Tibial artery (tissue), 4 donors: ENCODE measurements around the gene ATP2C1.

Experiments
- DNase-seq, 2 donors: peaks; one replicate each; pipeline ENCODE4 v3.0.0-alpha.2; 2019
- H3K27ac ChIP-seq, 2 donors: fragments of 200-600 bp; sonication (generic) in 1 of 2; 1 replicate in 1 of 2; 2 replicates in 1 of 2; pipeline ENCODE4 v1.5.1; 2018 to 2019; ENCODE audit warnings: mild to moderate bottlenecking in 1 of 2
- H3K27me3 ChIP-seq, 2 donors: fragments of 200-600 bp; sonication (generic) in 1 of 2; one replicate each; pipeline versions ENCODE4 v1.5.1 to v1.6.0; 2016 to 2019
- H3K36me3 ChIP-seq, 3 donors: fragments of 200-600 bp; sonication (generic) in 2 of 3; one replicate each; pipeline ENCODE4 v1.5.1; 2016 to 2019; ENCODE audit warnings: mild to moderate bottlenecking in 2 of 3
- H3K4me1 ChIP-seq, 4 donors: fragments of 200-600 bp; sonication (generic) in 2 of 4; 1 replicate in 3 of 4; 2 replicates in 1 of 4; pipeline ENCODE4 v1.5.1; 2016 to 2019
- H3K4me3 ChIP-seq, 2 donors: fragments of 200-600 bp; sonication (generic) in 1 of 2; 1 replicate in 1 of 2; 2 replicates in 1 of 2; pipeline ENCODE4 v1.5.1; 2018 to 2019; ENCODE audit warnings: mild to moderate bottlenecking in 2 of 2
- H3K9me3 ChIP-seq, 3 donors: fragments of 200-600 bp; sonication (generic) in 1 of 3; one replicate each; pipeline ENCODE4 v1.5.1; 2016 to 2019
- CTCF ChIP-seq, 2 experiments: fragments of 200-600 bp in 1 of 2; fragments of 450-650 bp in 1 of 2; IDR thresholded peaks; one replicate each; pipeline ENCODE4 v1.5.1; 2017 to 2019; ENCODE audit warnings: antibody characterized with exemption in 2 of 2, mild to moderate bottlenecking in 1 of 2, moderate library complexity in 1 of 2
- intact Hi-C: fragments of 100-400 bp; cut with DNase I; formaldehyde crosslinking; loops from one replicate; pipeline ENCODE4 v1.15.0; 2023; ENCODE audit warnings: low total_unique reads

The ATP2C1 gene

GRCh38 chr3:131007256-131007655 lies 113.4 kb downstream of the ATP2C1 start:
- Histone ChIP-seq H3K4me3 (no peak overlapping the region), H3K36me3 (peaks cover 21 to 64% (median 32%) of the 10 kb centered on the region in 3 donors), H3K9me3 (no peaks in the 10 kb centered on the region), H3K27me3 (no peaks in the 10 kb centered on the region), H3K27ac (no peak overlapping the region), H3K4me1 (no peaks in the 10 kb centered on the region)
- TF ChIP-seq CTCF (IDR thresholded peaks at IDR 0.05): no peak
- no peak for DNase-seq
- intact Hi-C loops: no loop called here

GRCh38 chr3:131007782-131008181 lies 113.9 kb downstream of the ATP2C1 start:
- no peak for DNase-seq
- Histone ChIP-seq H3K4me1 (peaks cover 0 to 4% (median 2%) of the 10 kb centered on the region in 4 donors), H3K27me3 (no peaks in the 10 kb centered on the region), H3K9me3 (no peaks in the 10 kb centered on the region), H3K27ac (no peak overlapping the region), H3K36me3 (peaks cover 21 to 69% (median 31%) of the 10 kb centered on the region in 3 donors), H3K4me3 (no peak overlapping the region)
- no peak for TF ChIP-seq CTCF (IDR thresholded peaks at IDR 0.05)
- intact Hi-C loops: no loop called here

- no peak for TF ChIP-seq CTCF (IDR thresholded peaks at IDR 0.05)
- Histone ChIP-seq H3K27me3 (no peaks in the 10 kb centered on the region), H3K36me3 (peaks cover 21 to 71% (median 31%) of the 10 kb centered on the region in 3 donors), H3K4me3 (no peak overlapping the region), H3K4me1 (peaks cover 0 to 9% (median 6%) of the 10 kb centered on the region in 4 donors), H3K27ac (no peak overlapping the region), H3K9me3 (no peaks in the 10 kb centered on the region)
- intact Hi-C loops: no loop called here
- no peak for DNase-seq
Measured at GRCh38 chr3:131008326-131008725, 114.4 kb downstream of the ATP2C1 start.

GRCh38 chr3:131009698-131010097 lies 115.8 kb downstream of the ATP2C1 start:
- no peak overlapping the region for H3K27ac ChIP-seq
- no peaks in the 10 kb centered on the region for H3K27me3 ChIP-seq
- H3K4me3 ChIP-seq: no peak overlapping the region
- no peaks in the 10 kb centered on the region for H3K9me3 ChIP-seq
- no peak for TF ChIP-seq CTCF (IDR thresholded peaks at IDR 0.05)
- H3K36me3 ChIP-seq: peaks cover 26 to 80% (median 40%) of the 10 kb centered on the region in 3 donors
- peaks cover 0 to 11% (median 7%) of the 10 kb centered on the region in 4 donors for H3K4me1 ChIP-seq
- intact Hi-C loops: no loop called here
- DNase-seq: no peak

- TF ChIP-seq CTCF (IDR thresholded peaks at IDR 0.05): no peak
- Histone ChIP-seq H3K4me3 (no peak overlapping the region), H3K27ac (no peak overlapping the region), H3K27me3 (no peaks in the 10 kb centered on the region), H3K36me3 (peaks cover 36 to 50% (median 41%) of the 10 kb centered on the region in 3 donors), H3K9me3 (no peaks in the 10 kb centered on the region), H3K4me1 (peaks cover 0 to 47% (median 16%) of the 10 kb centered on the region in 4 donors)
- intact Hi-C loops: no loop called here
- no peak for DNase-seq
Measured at GRCh38 chr3:131018970-131019369, 125.1 kb downstream of the ATP2C1 start.
